B cell (primary cell): ENCODE data around the gene LSM14B.

Source experiments
- EZH2 ChIP-seq: IDR thresholded peaks from 2 replicates; pipeline ENCODE4 v1.6.1; 2012; ENCODE audit warnings: borderline replicate concordance, low read depth, mild to moderate bottlenecking, moderate library complexity, low read length; ENCODE audit not compliant: insufficient read depth, poor library complexity, severe bottlenecking
- TF ChIP-seq, protein P1 (sequence below): fragments of 200-600 bp; IDR thresholded peaks from one replicate; pipeline ENCODE4 v1.8.0; 2022; ENCODE audit warnings: antibody characterized with exemption, mild to moderate bottlenecking

DNA sequence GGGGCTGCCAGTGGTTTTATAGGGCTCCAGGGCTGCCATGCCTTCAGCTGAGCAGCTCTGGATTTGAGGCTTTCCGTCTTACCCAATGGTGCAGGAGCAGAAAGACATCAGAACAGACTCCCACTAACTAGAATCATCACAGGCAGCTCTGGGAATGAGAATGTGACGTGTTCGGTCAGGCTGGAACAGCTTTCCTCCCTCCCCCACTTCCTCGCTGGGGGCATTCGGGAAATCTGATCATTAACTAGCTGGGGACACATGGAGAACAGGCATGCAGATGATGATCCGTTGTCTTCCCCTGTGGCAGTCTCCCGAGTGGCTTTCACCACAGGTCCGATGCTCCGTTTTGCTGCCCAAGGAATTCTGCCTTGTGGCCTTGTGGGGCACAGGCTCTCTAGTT is 55.0 kb downstream of the LSM14B start:
- TF ChIP-seq, protein P1, sequence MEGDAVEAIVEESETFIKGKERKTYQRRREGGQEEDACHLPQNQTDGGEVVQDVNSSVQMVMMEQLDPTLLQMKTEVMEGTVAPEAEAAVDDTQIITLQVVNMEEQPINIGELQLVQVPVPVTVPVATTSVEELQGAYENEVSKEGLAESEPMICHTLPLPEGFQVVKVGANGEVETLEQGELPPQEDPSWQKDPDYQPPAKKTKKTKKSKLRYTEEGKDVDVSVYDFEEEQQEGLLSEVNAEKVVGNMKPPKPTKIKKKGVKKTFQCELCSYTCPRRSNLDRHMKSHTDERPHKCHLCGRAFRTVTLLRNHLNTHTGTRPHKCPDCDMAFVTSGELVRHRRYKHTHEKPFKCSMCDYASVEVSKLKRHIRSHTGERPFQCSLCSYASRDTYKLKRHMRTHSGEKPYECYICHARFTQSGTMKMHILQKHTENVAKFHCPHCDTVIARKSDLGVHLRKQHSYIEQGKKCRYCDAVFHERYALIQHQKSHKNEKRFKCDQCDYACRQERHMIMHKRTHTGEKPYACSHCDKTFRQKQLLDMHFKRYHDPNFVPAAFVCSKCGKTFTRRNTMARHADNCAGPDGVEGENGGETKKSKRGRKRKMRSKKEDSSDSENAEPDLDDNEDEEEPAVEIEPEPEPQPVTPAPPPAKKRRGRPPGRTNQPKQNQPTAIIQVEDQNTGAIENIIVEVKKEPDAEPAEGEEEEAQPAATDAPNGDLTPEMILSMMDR = no peak
- TF ChIP-seq EZH2 = no peak
